Progenitor cell of endocrine pancreas (in vitro differentiated cells): ENCODE results near the gene KLRC4. TPM values are rescaled to one million over a fixed set of nuclear protein-coding genes. Genes with fewer than 3 reads are reported as not detected.
A peak's percentile ranks its signal among the peaks of the same experiment; 100 is the strongest.
"Not testable (repeated sequence)": the region's sequence is repeated elsewhere in the genome, so short reads cannot be mapped to it uniquely, and the experiment has no call there.

Source experiments
- DNase-seq: peaks from one replicate; pipeline ENCODE4 v3.0.0; 2021; ENCODE audit warnings: low spot score; ENCODE audit not compliant: unreplicated experiment
- H3K27ac Mint-ChIP-seq: 2 replicates; pipeline ENCODE4 v1.8.0; 2021; ENCODE audit warnings: mild to moderate bottlenecking, moderate library complexity, mixed read lengths
- H3K27me3 Mint-ChIP-seq: 2 replicates; pipeline ENCODE4 v1.8.0; 2021; ENCODE audit warnings: mixed read lengths
- H3K36me3 Mint-ChIP-seq: 2 replicates; pipeline ENCODE4 v1.8.0; 2022; ENCODE audit warnings: mixed read lengths; ENCODE audit not compliant: insufficient read depth
- H3K4me1 Mint-ChIP-seq: 2 replicates; pipeline ENCODE4 v1.8.0; 2021; ENCODE audit warnings: low read depth, mixed read lengths
- H3K4me3 Mint-ChIP-seq: 2 replicates; pipeline ENCODE4 v1.8.0; 2021; ENCODE audit warnings: low read depth, mild to moderate bottlenecking, moderate library complexity, mixed read lengths
- H3K9me3 Mint-ChIP-seq: 2 replicates; pipeline ENCODE4 v1.8.0; 2021; ENCODE audit warnings: low read depth, mixed read lengths
- total RNA-seq: library from RNA; stranded (reverse); gene quantifications from 2 replicates; pipeline ENCODE4 v1.2.1, GENCODE V29; 2021
- TF ChIP-seq, protein P1 (sequence below): fragments of 200-600 bp; sonication (generic); IDR thresholded peaks from one replicate; pipeline ENCODE4 v1.5.0; 2021; ENCODE audit warnings: antibody characterized with exemption, mild to moderate bottlenecking; ENCODE audit not compliant: unreplicated experiment

The KLRC4 gene
- total RNA-seq, 1 donor from 2014 or later: not detected

DNA sequence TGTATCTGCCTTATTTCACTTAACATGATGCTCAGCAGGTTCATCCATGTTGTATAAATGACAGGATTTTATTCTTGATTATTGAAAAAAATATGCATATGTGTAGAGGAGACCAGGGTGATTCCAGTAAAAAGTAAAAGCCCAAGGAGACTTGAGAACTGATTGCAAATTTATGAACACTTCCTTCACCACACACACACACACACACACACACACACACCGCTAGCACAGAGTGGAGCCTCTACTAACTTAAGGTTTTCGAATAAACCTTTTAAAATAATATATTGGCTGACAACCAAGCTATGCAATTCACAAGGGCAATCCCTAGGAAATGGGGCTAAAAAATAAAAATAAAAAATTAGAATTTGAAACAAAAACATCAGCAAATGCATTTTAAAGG lies 11.4 kb downstream of the KLRC4 start:
- Mint-ChIP-seq H3K4me3 (no peak overlapping the region), H3K27ac (no peak overlapping the region), H3K9me3 (no peaks in the 10 kb centered on the region), H3K36me3 (peaks cover 2% of the 10 kb centered on the region), H3K4me1 (peaks cover 15% of the 10 kb centered on the region), H3K27me3 (no peaks in the 10 kb centered on the region)
- TF ChIP-seq, protein P1, sequence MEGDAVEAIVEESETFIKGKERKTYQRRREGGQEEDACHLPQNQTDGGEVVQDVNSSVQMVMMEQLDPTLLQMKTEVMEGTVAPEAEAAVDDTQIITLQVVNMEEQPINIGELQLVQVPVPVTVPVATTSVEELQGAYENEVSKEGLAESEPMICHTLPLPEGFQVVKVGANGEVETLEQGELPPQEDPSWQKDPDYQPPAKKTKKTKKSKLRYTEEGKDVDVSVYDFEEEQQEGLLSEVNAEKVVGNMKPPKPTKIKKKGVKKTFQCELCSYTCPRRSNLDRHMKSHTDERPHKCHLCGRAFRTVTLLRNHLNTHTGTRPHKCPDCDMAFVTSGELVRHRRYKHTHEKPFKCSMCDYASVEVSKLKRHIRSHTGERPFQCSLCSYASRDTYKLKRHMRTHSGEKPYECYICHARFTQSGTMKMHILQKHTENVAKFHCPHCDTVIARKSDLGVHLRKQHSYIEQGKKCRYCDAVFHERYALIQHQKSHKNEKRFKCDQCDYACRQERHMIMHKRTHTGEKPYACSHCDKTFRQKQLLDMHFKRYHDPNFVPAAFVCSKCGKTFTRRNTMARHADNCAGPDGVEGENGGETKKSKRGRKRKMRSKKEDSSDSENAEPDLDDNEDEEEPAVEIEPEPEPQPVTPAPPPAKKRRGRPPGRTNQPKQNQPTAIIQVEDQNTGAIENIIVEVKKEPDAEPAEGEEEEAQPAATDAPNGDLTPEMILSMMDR: no peak
- DNase-seq: no peak

DNA sequence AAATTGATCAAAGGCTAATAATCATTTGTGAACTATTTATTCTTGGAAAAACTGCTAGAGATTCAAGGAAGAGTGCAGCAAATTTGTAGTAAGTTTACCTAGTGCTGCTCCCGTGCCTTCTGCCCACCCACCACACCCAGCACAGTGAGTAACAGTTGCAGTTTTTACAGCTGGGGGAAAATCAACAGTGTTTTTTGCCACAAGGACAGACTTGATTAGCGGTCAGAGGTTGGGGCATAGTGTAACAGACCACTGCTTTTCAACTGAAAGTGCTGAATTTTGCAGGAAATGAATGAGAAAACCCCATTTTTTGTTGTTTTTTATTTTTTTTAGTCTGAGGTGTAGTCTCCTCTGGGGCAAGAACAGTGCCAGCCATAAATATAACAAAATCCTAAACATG lies 12.3 kb downstream of the KLRC4 start:
- no peaks in the 10 kb centered on the region for H3K27me3 Mint-ChIP-seq
- H3K4me1 Mint-ChIP-seq: peaks cover 15% of the 10 kb centered on the region
- no peak for DNase-seq
- H3K27ac Mint-ChIP-seq: peak overlapping the region; percentile 19
- H3K9me3 Mint-ChIP-seq: no peaks in the 10 kb centered on the region
- TF ChIP-seq, protein P1: no peak
- no peak overlapping the region for H3K4me3 Mint-ChIP-seq
- H3K36me3 Mint-ChIP-seq: peaks cover 3% of the 10 kb centered on the region

DNA sequence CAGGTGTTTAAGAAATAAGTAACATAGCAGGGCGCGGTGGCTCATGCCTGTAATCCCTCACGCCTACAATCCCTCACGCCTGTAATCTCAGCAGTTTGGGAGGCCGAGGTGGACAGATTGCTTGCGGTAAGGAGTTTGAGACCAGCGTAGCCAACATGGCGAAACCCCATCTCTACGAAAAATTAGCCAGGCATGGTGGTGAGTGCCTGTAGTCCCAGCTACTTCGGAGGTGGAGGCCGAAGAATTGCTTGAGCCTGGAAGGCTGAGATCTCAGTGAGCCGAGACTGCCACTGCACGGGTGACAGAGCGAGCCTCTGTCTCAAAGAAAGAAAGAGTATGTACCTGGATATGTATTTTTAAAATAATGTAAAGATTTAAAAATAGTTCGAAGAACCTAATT lies 13.4 kb downstream of the KLRC4 start:
- H3K27ac Mint-ChIP-seq, H3K36me3 Mint-ChIP-seq: not testable (repeated sequence)
- H3K4me1 Mint-ChIP-seq: peaks cover 15% of the 10 kb centered on the region

DNA sequence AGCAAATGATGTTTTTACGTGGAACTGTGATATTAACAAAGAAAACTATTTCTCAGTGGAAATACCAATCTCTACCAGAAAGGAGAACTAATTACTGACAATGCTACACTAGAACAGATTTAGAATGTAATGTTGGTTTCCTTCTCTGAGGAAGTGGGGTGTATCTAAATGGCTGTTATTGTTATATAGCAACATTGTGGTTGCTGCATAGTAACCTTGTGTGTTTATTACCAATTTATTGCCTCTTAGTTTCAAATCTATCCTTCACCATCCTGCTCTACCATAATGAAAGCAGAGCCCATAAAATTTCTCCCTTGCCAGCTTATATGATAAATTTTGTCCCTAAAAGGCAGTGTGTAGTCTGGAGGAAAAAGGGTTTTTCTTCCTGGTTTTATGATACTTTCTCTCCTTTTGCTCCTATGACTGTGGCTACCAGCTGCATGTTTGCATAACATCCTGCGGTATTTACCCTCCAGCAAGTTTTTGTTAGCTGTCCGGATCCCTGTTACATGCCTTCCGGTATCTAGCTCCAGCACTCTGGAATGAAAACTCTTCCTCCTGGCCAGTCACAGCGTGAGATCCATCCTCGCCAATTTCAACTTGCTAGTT lies 14.1 kb downstream of the KLRC4 start:
- no peaks in the 10 kb centered on the region for H3K27me3 Mint-ChIP-seq
- peaks cover 3% of the 10 kb centered on the region for H3K36me3 Mint-ChIP-seq
- H3K4me3 Mint-ChIP-seq: no peak overlapping the region
- H3K9me3 Mint-ChIP-seq: no peaks in the 10 kb centered on the region
- TF ChIP-seq, protein P1: no peak
- peaks cover 15% of the 10 kb centered on the region for H3K4me1 Mint-ChIP-seq
- DNase-seq: no peak
- peak overlapping the region; percentile 36 for H3K27ac Mint-ChIP-seq

More for the DNA sequence above, 13.4 kb downstream of the KLRC4 start:
- H3K27me3 Mint-ChIP-seq, H3K9me3 Mint-ChIP-seq, H3K4me3 Mint-ChIP-seq, DNase-seq: not testable (repeated sequence)

DNA sequence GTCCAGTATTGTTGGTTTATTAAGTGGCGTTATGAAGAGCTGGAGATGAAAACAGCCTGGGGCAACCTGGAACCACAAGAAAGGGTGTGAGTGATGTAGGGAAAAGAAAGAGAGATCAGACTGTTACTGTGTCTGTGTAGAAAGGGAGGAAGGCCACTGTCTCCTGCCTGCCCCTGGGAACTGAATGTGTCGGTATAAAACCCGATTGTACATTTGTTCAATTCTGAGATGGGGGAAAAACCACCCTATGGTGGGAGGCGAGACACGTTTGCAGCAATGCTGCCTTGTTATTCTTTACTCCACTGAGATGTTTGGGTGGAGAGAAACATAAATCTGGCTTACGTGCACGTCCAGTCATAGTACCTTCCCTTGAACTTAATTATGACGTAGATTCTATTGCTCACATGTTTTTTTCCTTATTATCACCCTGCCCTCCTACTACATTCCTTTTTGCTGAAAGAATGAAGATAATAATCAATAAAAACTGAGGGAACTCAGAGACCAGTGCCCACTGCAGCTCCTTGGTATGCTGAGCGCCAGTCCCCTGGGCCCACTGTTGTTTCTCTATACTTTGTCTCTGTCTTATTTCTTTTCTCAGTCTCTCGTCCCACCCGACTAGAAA lies 14.9 kb downstream of the KLRC4 start:
- DNase-seq, H3K9me3 Mint-ChIP-seq, H3K4me3 Mint-ChIP-seq, H3K36me3 Mint-ChIP-seq, H3K27me3 Mint-ChIP-seq: not testable (repeated sequence)
- H3K27ac Mint-ChIP-seq: peak overlapping the region; percentile 36
- H3K4me1 Mint-ChIP-seq: peaks cover 15% of the 10 kb centered on the region

DNA sequence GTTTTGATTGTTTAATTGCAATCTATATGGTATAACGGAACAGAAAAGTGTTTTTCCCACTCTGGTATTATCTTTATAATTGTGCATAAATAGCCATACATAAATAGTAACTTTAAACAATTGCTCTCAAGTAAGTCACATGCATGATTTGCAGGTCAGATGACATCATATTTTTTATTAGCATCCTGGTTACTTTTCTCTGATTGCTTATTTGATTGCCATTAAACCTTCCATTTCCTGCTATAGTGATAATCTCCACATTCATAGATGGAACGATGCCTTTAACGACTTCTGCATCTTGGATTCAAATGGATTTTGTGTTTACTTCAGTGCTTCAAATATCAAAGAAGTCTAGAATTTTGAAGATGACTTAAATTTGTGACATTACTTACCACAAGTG lies 16.3 kb downstream of the KLRC4 start:
- peaks cover 15% of the 10 kb centered on the region for H3K4me1 Mint-ChIP-seq
- peaks cover 1% of the 10 kb centered on the region for H3K36me3 Mint-ChIP-seq
- no peak overlapping the region for H3K27ac Mint-ChIP-seq
- no peak for DNase-seq
- H3K27me3 Mint-ChIP-seq: no peaks in the 10 kb centered on the region
- TF ChIP-seq, protein P1: no peak
- no peak overlapping the region for H3K4me3 Mint-ChIP-seq
- no peaks in the 10 kb centered on the region for H3K9me3 Mint-ChIP-seq
